ENCODE measurements around the gene CDKL4. TPM values are rescaled to one million over a fixed set of nuclear protein-coding genes. Genes with fewer than 3 reads are reported as not detected.

Gene CDKL4
- not detected in 2 replicates for polyA plus RNA-seq (2011; rRNA removed)
- 0.14 TPM in 1 of 2 replicates, not detected in the other for polyA minus RNA-seq (2011; rRNA and poly(A)+ RNA removed)

GRCh38 chr2:39243469-39244123 is at the start of gene CDKL4:
Gene CDKL4 (minus strand): TSS chr2:39243970.
- no peaks in the 10 kb centered on the region for H3K27me3 ChIP-seq (ENCODE audit: control insufficient read depth, insufficient read depth, low read length)
- no peak within 1 kb of the TSS for H3K27ac ChIP-seq (ENCODE audit: low read depth, low read length)
- POLR2A ChIA-PET: no interaction called here
- no peak for TF ChIP-seq CTCF (IDR thresholded peaks at IDR 0.05; ENCODE audit: low read depth, low read length)
- CTCF ChIA-PET: no interaction called here
- H3K4me3 ChIP-seq (ENCODE audit: low read depth, low read length): no peak within 1 kb of the TSS
- H3K9me3 ChIP-seq (ENCODE audit: control insufficient read depth, insufficient read depth, low read length): peaks cover 10% of the 10 kb centered on the region; the same call in 1 of the 2 replicates
- DNase-seq (ENCODE audit: low read depth, low spot score): no peak

- no peak overlapping the region for H3K4me3 ChIP-seq (ENCODE audit: low read depth, low read length)
- ChIA-PET CTCF (interaction anchor here (0.7 kb wide), 1 partner anchor 61 kb away, joined by 3 read pairs; no protein-coding TSS in a partner anchor), POLR2A (interaction anchor here (0.5 to 0.6 kb wide), 2 partner anchors 19 to 188 kb away, joined by 4 to 5 read pairs; no protein-coding TSS in a partner anchor)
- DNase-seq (ENCODE audit: low read depth, low spot score): no peak
- H3K27me3 ChIP-seq (ENCODE audit: control insufficient read depth, insufficient read depth, low read length): no peaks in the 10 kb centered on the region
- no peak for TF ChIP-seq CTCF (IDR thresholded peaks at IDR 0.05; ENCODE audit: low read depth, low read length)
- no peaks in the 10 kb centered on the region for H3K9me3 ChIP-seq (ENCODE audit: control insufficient read depth, insufficient read depth, low read length)
- no peak overlapping the region for H3K27ac ChIP-seq (ENCODE audit: low read depth, low read length)
These were observed 46.7 kb upstream of the CDKL4 start for GRCh38 chr2:39290433-39290832.

- Histone ChIP-seq H3K9me3 (ENCODE audit: control insufficient read depth, insufficient read depth, low read length) (no peaks in the 10 kb centered on the region), H3K4me3 (ENCODE audit: low read depth, low read length) (no peak overlapping the region), H3K27ac (ENCODE audit: low read depth, low read length) (no peak overlapping the region), H3K27me3 (ENCODE audit: control insufficient read depth, insufficient read depth, low read length) (no peaks in the 10 kb centered on the region)
- POLR2A ChIA-PET: no interaction called here
- TF ChIP-seq CTCF (IDR thresholded peaks at IDR 0.05; ENCODE audit: low read depth, low read length): no peak
- CTCF ChIA-PET: no interaction called here
- no peak for DNase-seq (ENCODE audit: low read depth, low spot score)
These were observed 45.8 kb upstream of the CDKL4 start for GRCh38 chr2:39289609-39290008.

GRCh38 chr2:39283561-39283960 is 39.8 kb upstream of the CDKL4 start:
- no peak overlapping the region for H3K4me3 ChIP-seq (ENCODE audit: low read depth, low read length)
- no peak for TF ChIP-seq CTCF (IDR thresholded peaks at IDR 0.05; ENCODE audit: low read depth, low read length)

GRCh38 chr2:39281391-39281790 is 37.6 kb upstream of the CDKL4 start:
- Histone ChIP-seq H3K9me3 (ENCODE audit: control insufficient read depth, insufficient read depth, low read length) (no peaks in the 10 kb centered on the region), H3K27ac (ENCODE audit: low read depth, low read length) (no peak overlapping the region), H3K27me3 (ENCODE audit: control insufficient read depth, insufficient read depth, low read length) (no peaks in the 10 kb centered on the region), H3K4me3 (ENCODE audit: low read depth, low read length) (no peak overlapping the region)
- TF ChIP-seq CTCF (IDR thresholded peaks at IDR 0.05; ENCODE audit: low read depth, low read length): no peak
- CTCF ChIA-PET: interaction anchor here (0.5 kb wide), 1 partner anchor 55 kb away, joined by 3 read pairs; no protein-coding TSS in a partner anchor
- DNase-seq (ENCODE audit: low read depth, low spot score): no peak
- POLR2A ChIA-PET: no interaction called here

More at GRCh38 chr2:39283561-39283960, 39.8 kb upstream of the CDKL4 start:
- ChIA-PET CTCF (interaction anchor here (1.1 kb wide), 1 partner anchor 225 kb away, joined by 3 read pairs; no protein-coding TSS in a partner anchor), POLR2A (no interaction called here)
- Histone ChIP-seq H3K9me3 (ENCODE audit: control insufficient read depth, insufficient read depth, low read length) (no peaks in the 10 kb centered on the region), H3K27ac (ENCODE audit: low read depth, low read length) (no peak overlapping the region), H3K27me3 (ENCODE audit: control insufficient read depth, insufficient read depth, low read length) (no peaks in the 10 kb centered on the region)
- DNase-seq (ENCODE audit: low read depth, low spot score): no peak

Data from AG04450 (cell line).